ENCODE data around the gene TBX2.

The TBX2 gene

GRCh38 chr17:61456061-61456681 lies 56.5 kb downstream of the TBX2 start:
- DNase-seq = no peak

- no peak for DNase-seq
These were observed 57.1 kb downstream of the TBX2 start for GRCh38 chr17:61456688-61457225.

- no peak for DNase-seq
These were observed 57.8 kb downstream of the TBX2 start for GRCh38 chr17:61457226-61457983.

GRCh38 chr17:61458000-61458399 lies 58.4 kb downstream of the TBX2 start:
- no peak for DNase-seq

GRCh38 chr17:61458421-61459141 lies 58.9 kb downstream of the TBX2 start:
- DNase-seq = no peak

Data from activated naive CD4-positive, alpha-beta T cell treated with anti-CD3 and anti-CD28 coated beads, Interleukin-2, amount 50 U/mL, for 16 hours (primary cell).